Nephron (organoid): ENCODE results near the gene OPRM1.

Source experiments
- H3K27ac Mint-ChIP-seq, 3 experiments: 2 replicates each; pipeline ENCODE4 v1.8.0; 2020; ENCODE audit warnings: mixed read lengths in 3 of 3, mild to moderate bottlenecking in 2 of 3, moderate library complexity in 1 of 3
- H3K27me3 Mint-ChIP-seq: 2 replicates; pipeline ENCODE4 v1.8.0; 2021; ENCODE audit warnings: low read depth, mild to moderate bottlenecking, moderate library complexity, mixed read lengths
- H3K36me3 Mint-ChIP-seq: 2 replicates; pipeline ENCODE4 v1.8.0; 2020; ENCODE audit warnings: low read depth, mixed read lengths
- H3K4me1 Mint-ChIP-seq: 2 replicates; pipeline ENCODE4 v1.8.0; 2020; ENCODE audit warnings: mixed read lengths
- H3K4me3 Mint-ChIP-seq, 3 experiments: 2 replicates each; pipeline ENCODE4 v1.8.0; 2020; ENCODE audit warnings: mild to moderate bottlenecking in 3 of 3, mixed read lengths in 3 of 3, moderate library complexity in 2 of 3
- H3K9me3 Mint-ChIP-seq: 2 replicates; pipeline ENCODE4 v1.8.0; 2020; ENCODE audit warnings: mixed read lengths
- CTCF ChIP-seq, 3 experiments: fragments of 200-600 bp; sonication (generic); IDR thresholded peaks; one replicate each; pipeline ENCODE4 v1.5.0; 2021; ENCODE audit warnings: antibody characterized with exemption in 3 of 3; ENCODE audit not compliant: unreplicated experiment in 3 of 3

The OPRM1 gene

GRCh38 chr6:154246723-154247118 is 207.7 kb downstream of the OPRM1 start:
- no peaks in the 10 kb centered on the region for H3K9me3 Mint-ChIP-seq
- no peaks in the 10 kb centered on the region for H3K27me3 Mint-ChIP-seq
- peaks cover 28% of the 10 kb centered on the region for H3K4me1 Mint-ChIP-seq
- peak overlapping the region; percentile 56 to 81 (median 74) for H3K27ac Mint-ChIP-seq
- H3K4me3 Mint-ChIP-seq: peak overlapping the region; percentile 77 to 83 (median 79)
- no peak for TF ChIP-seq CTCF (IDR thresholded peaks at IDR 0.05; ENCODE audit: unreplicated experiment in 3 of 3)
- H3K36me3 Mint-ChIP-seq: no peaks in the 10 kb centered on the region

- TF ChIP-seq CTCF (IDR thresholded peaks at IDR 0.05; ENCODE audit: unreplicated experiment in 3 of 3): no peak
- Mint-ChIP-seq H3K4me1 (peaks cover 28% of the 10 kb centered on the region), H3K27ac (peak overlapping the region; percentile 56 to 81 (median 74)), H3K27me3 (no peaks in the 10 kb centered on the region), H3K4me3 (peak overlapping the region; percentile 77 to 83 (median 79)), H3K36me3 (no peaks in the 10 kb centered on the region), H3K9me3 (no peaks in the 10 kb centered on the region)
Observed at GRCh38 chr6:154247119-154247861, 208.2 kb downstream of the OPRM1 start.

- H3K9me3 Mint-ChIP-seq: peaks cover 4% of the 10 kb centered on the region
- H3K4me1 Mint-ChIP-seq: peaks cover 19% of the 10 kb centered on the region
- H3K27me3 Mint-ChIP-seq: no peaks in the 10 kb centered on the region
- TF ChIP-seq CTCF (IDR thresholded peaks at IDR 0.05; ENCODE audit: unreplicated experiment in 3 of 3): no peak
- no peak overlapping the region for H3K4me3 Mint-ChIP-seq
- peaks cover 4% of the 10 kb centered on the region for H3K36me3 Mint-ChIP-seq
- H3K27ac Mint-ChIP-seq: peak overlapping the region in 2 of 3 experiments; percentile 48 to 77
Observed at GRCh38 chr6:154249499-154250298, 210.7 kb downstream of the OPRM1 start.

- Mint-ChIP-seq H3K36me3 (peaks cover 4% of the 10 kb centered on the region), H3K27me3 (no peaks in the 10 kb centered on the region), H3K4me3 (no peak overlapping the region), H3K27ac (no peak overlapping the region), H3K9me3 (peaks cover 10% of the 10 kb centered on the region), H3K4me1 (peaks cover 15% of the 10 kb centered on the region)
- no peak for TF ChIP-seq CTCF (IDR thresholded peaks at IDR 0.05; ENCODE audit: unreplicated experiment in 3 of 3)
Observed at GRCh38 chr6:154251116-154251515, 212.1 kb downstream of the OPRM1 start.

- no peak for TF ChIP-seq CTCF (IDR thresholded peaks at IDR 0.05; ENCODE audit: unreplicated experiment in 3 of 3)
- Mint-ChIP-seq H3K9me3 (peaks cover 16% of the 10 kb centered on the region), H3K4me3 (no peak overlapping the region), H3K36me3 (peaks cover 8% of the 10 kb centered on the region), H3K4me1 (peaks cover 1% of the 10 kb centered on the region), H3K27ac (no peak overlapping the region), H3K27me3 (no peaks in the 10 kb centered on the region)
Observed at GRCh38 chr6:154252678-154253077, 213.6 kb downstream of the OPRM1 start.
